ENCODE data around the gene SH2D7. TPM values are rescaled to one million over a fixed set of nuclear protein-coding genes. Genes with fewer than 3 reads are reported as not detected.

The SH2D7 gene
- polyA plus RNA-seq, 1 of the 3 experiments (the other 2 are of a cell fraction), result not detected

DNA sequence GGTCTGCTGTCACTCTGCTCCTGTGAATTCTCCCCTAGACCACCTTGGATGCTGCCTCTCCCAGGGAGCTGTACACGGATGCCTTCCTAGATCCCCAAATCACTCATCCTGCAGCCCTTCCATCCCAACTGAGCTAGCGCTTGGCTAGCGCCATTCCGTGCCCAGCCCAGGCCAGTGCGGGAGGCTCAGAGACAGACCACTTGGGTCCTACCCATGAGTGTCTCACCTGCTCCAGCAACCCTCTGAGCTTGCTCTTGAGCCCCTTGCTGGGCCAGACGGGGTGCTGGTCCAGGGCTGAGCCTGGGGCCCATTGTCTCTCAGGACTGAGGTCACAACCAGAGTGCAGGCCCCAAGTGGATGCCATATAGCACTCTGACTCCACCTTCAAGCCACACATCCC lies 17.7 kb downstream of the SH2D7 start:
- no peak overlapping the region for H2AFZ ChIP-seq (ENCODE audit: low read depth)
- H4K20me1 ChIP-seq (ENCODE audit: insufficient read depth), result no peaks in the 10 kb centered on the region
- H3K9me2 ChIP-seq, result no peaks in the 10 kb centered on the region
- H3K4me2 ChIP-seq, result no peak overlapping the region
- H3K9me3 ChIP-seq, result no peaks in the 10 kb centered on the region
- H3K36me3 ChIP-seq (replicated peaks in 1 of 2; ENCODE audit: control insufficient read depth in 1 of 2, insufficient read depth in 2 of 2, low read length in 1 of 2), result no peaks in the 10 kb centered on the region
- ChIA-PET CTCF (interaction anchor here (1.0 to 9.3 kb wide), 9 partner anchors 17 to 208 kb away, joined by 3 to 175 read pairs (median 63); partner anchors contain the start of gene CIB2), POLR2A (no interaction called here)
- DNase-seq, result no peak
- no peak overlapping the region for H3K4me3 ChIP-seq (ENCODE audit: low read depth in 2 of 2, low read length in 1 of 2)
- no peaks in the 10 kb centered on the region for H3K79me2 ChIP-seq (ENCODE audit: insufficient read depth)
- H3K9ac ChIP-seq, result no peak overlapping the region
- no peaks in the 10 kb centered on the region for H3F3A ChIP-seq (replicated peaks; ENCODE audit: insufficient read depth)
- no peaks in the 10 kb centered on the region for H3K27me3 ChIP-seq (ENCODE audit: insufficient read depth)
- WGBS (ENCODE audit: low lambda C conversion rate), result 87% methylated on average over 3 of the region's 6 CpGs
- H3K27ac ChIP-seq (ENCODE audit: low read depth in 2 of 2, low read length in 1 of 2), result no peak overlapping the region
- TF ChIP-seq, protein P1, sequence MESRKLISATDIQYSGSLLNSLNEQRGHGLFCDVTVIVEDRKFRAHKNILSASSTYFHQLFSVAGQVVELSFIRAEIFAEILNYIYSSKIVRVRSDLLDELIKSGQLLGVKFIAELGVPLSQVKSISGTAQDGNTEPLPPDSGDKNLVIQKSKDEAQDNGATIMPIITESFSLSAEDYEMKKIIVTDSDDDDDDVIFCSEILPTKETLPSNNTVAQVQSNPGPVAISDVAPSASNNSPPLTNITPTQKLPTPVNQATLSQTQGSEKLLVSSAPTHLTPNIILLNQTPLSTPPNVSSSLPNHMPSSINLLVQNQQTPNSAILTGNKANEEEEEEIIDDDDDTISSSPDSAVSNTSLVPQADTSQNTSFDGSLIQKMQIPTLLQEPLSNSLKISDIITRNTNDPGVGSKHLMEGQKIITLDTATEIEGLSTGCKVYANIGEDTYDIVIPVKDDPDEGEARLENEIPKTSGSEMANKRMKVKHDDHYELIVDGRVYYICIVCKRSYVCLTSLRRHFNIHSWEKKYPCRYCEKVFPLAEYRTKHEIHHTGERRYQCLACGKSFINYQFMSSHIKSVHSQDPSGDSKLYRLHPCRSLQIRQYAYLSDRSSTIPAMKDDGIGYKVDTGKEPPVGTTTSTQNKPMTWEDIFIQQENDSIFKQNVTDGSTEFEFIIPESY (IDR thresholded peaks at IDR 0.05; ENCODE audit: borderline replicate concordance, low read depth), result no peak
- TF ChIP-seq, protein P2, sequence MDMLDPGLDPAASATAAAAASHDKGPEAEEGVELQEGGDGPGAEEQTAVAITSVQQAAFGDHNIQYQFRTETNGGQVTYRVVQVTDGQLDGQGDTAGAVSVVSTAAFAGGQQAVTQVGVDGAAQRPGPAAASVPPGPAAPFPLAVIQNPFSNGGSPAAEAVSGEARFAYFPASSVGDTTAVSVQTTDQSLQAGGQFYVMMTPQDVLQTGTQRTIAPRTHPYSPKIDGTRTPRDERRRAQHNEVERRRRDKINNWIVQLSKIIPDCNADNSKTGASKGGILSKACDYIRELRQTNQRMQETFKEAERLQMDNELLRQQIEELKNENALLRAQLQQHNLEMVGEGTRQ (IDR thresholded peaks at IDR 0.05; ENCODE audit: borderline replicate concordance, low read depth, low read length), result no peak
- TF ChIP-seq MXI1 (IDR thresholded peaks at IDR 0.05; ENCODE audit: low read depth, low read length) (no peak), CHD2 (IDR thresholded peaks at IDR 0.05; ENCODE audit: low read length, partially characterized antibody) (no peak), FOSL2 (IDR thresholded peaks at IDR 0.05; ENCODE audit: borderline replicate concordance, low read depth) (no peak), TCF12 (IDR thresholded peaks at IDR 0.05) (no peak), RXRA (IDR thresholded peaks at IDR 0.05; ENCODE audit: borderline replicate concordance, low read depth) (no peak), SMC3 (IDR thresholded peaks at IDR 0.05; ENCODE audit: low read depth, low read length) (no peak), YY1 (IDR thresholded peaks at IDR 0.05; ENCODE audit: low read depth) (no peak), RCOR1 (IDR thresholded peaks at IDR 0.05; ENCODE audit: low read length) (no peak)
- TF ChIP-seq, protein P3, sequence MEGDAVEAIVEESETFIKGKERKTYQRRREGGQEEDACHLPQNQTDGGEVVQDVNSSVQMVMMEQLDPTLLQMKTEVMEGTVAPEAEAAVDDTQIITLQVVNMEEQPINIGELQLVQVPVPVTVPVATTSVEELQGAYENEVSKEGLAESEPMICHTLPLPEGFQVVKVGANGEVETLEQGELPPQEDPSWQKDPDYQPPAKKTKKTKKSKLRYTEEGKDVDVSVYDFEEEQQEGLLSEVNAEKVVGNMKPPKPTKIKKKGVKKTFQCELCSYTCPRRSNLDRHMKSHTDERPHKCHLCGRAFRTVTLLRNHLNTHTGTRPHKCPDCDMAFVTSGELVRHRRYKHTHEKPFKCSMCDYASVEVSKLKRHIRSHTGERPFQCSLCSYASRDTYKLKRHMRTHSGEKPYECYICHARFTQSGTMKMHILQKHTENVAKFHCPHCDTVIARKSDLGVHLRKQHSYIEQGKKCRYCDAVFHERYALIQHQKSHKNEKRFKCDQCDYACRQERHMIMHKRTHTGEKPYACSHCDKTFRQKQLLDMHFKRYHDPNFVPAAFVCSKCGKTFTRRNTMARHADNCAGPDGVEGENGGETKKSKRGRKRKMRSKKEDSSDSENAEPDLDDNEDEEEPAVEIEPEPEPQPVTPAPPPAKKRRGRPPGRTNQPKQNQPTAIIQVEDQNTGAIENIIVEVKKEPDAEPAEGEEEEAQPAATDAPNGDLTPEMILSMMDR (IDR thresholded peaks at IDR 0.05), result no peak
- TF ChIP-seq, protein P4, sequence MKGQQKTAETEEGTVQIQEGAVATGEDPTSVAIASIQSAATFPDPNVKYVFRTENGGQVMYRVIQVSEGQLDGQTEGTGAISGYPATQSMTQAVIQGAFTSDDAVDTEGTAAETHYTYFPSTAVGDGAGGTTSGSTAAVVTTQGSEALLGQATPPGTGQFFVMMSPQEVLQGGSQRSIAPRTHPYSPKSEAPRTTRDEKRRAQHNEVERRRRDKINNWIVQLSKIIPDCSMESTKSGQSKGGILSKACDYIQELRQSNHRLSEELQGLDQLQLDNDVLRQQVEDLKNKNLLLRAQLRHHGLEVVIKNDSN (IDR thresholded peaks at IDR 0.05; ENCODE audit: borderline replicate concordance, low read depth), result no peak
- H3K4me1 ChIP-seq (ENCODE audit: control insufficient read depth in 1 of 2, insufficient read depth in 2 of 2, low read depth in 1 of 2, low read length in 1 of 2), result no peaks in the 10 kb centered on the region; a peak in 1 of 4 replicates

Data from SK-N-SH (cell line).